HCT116 (cell line): ENCODE results near the gene SLC19A1. TPM values are rescaled to one million over a fixed set of nuclear protein-coding genes. Genes with fewer than 3 reads are reported as not detected.

ENCODE experiments used
- ATAC-seq: fragments of 200-7000 bp; cut with Tn5 transposase; 2 replicates; pipeline ENCODE4 v1.9.1; 2020; ENCODE audit warnings: mild to moderate bottlenecking, moderate library complexity
- BruUV-seq: library from RNA; stranded (reverse); fragments of 400-500 nt; replicated peaks from 2 replicates; lab custom pipeline; 2021; lab: Mats Ljungman, UMichigan
- CTCF ChIA-PET: fragments of 300-600 bp; sonication (Branson Sonifier 250); formaldehyde crosslinking; loops from one replicate; lab custom pipeline; 2021; ENCODE audit warnings: antibody characterized with exemption; lab: Charles Lee
- POLR2A ChIA-PET: fragments of 300-600, 350-600 bp; sonication (Branson Sonifier 250); formaldehyde crosslinking; loops from one replicate; lab custom pipeline; 2021; ENCODE audit warnings: antibody characterized with exemption; lab: Charles Lee
- RAD21 ChIA-PET, 2 experiments: fragments of 300-600 bp; sonication (Branson Sonifier 250); formaldehyde crosslinking; loops; one replicate each; lab custom pipeline; 2023; ENCODE audit warnings: low total read pairs in 2 of 2; ENCODE audit not compliant: uncharacterized antibody in 2 of 2, unreplicated experiment in 2 of 2, low non-redundant PET in 1 of 2; lab: Charles Lee
- DNase-seq: peaks from one replicate; pipeline ENCODE4 v3.0.0-alpha.2; 2010; ENCODE audit warnings: low read depth, low spot score
- H2AFZ ChIP-seq: fragments of 200-600 bp; shearing (Covaris generic), sonication (generic); 2 replicates; pipeline ENCODE4 v1.6.1; 2017; ENCODE audit warnings: low read depth, mixed run types, mixed read lengths, antibody characterized with exemption, low read length; ENCODE audit not compliant: poor library complexity, severe bottlenecking
- H3K27ac ChIP-seq: 2 replicates; pipeline ENCODE4 v1.5.1; 2012; ENCODE audit warnings: low read depth, low read length
- H3K27me3 ChIP-seq: fragments of 200-600 bp; sonication (generic); 2 replicates; pipeline ENCODE4 v1.6.1; 2016; ENCODE audit warnings: mixed run types, low read length, mixed read lengths; ENCODE audit not compliant: insufficient read depth
- H3K36me3 ChIP-seq, 2 experiments: fragments of 200-500 bp in 1 of 2; fragments of 200-600 bp in 1 of 2; sonication (Bioruptor generic) in 1 of 2; sonication (generic) in 1 of 2; 2 replicates each; pipeline versions ENCODE4 v1.5.1 to v1.6.1; 2014 to 2016; ENCODE audit warnings: low read length in 2 of 2, inconsistent platforms in 1 of 2, mixed read lengths in 1 of 2, mixed run types in 1 of 2; ENCODE audit not compliant: insufficient read depth in 2 of 2, control insufficient read depth in 1 of 2
- H3K4me1 ChIP-seq, 2 experiments: fragments of 200-600 bp in 1 of 2; sonication (generic) in 1 of 2; 2 replicates each; pipeline versions ENCODE4 v1.5.1 to v1.6.1; 2012 to 2017; ENCODE audit warnings: low read length in 2 of 2, inconsistent platforms in 1 of 2, mild to moderate bottlenecking in 1 of 2, mixed read lengths in 1 of 2, mixed run types in 1 of 2, moderate library complexity in 1 of 2; ENCODE audit not compliant: insufficient read depth in 2 of 2, control insufficient read depth in 1 of 2
- H3K4me2 ChIP-seq: fragments of 200-600 bp; sonication (generic); 2 replicates; pipeline ENCODE4 v1.6.1; 2017; ENCODE audit warnings: mixed run types, low read length, mixed read lengths
- H3K4me3 ChIP-seq, 2 experiments: fragments of 200-600 bp in 1 of 2; sonication (generic) in 1 of 2; replicated peaks in 1 of 2; 2 replicates each; pipeline ENCODE4 v1.5.1; 2011 to 2016; ENCODE audit warnings: low read length in 2 of 2, control low read depth in 1 of 2, low read depth in 1 of 2, mild to moderate bottlenecking in 1 of 2, mixed read lengths in 1 of 2, mixed run types in 1 of 2
- H3K79me2 ChIP-seq: fragments of 200-600 bp; sonication (generic); 2 replicates; pipeline ENCODE4 v1.6.1; 2017; ENCODE audit warnings: mild to moderate bottlenecking, mixed run types, low read length, moderate library complexity, mixed read lengths; ENCODE audit not compliant: insufficient read depth
- H3K9ac ChIP-seq: fragments of 200-600 bp; sonication (generic); 2 replicates; pipeline ENCODE4 v1.6.1; 2016; ENCODE audit warnings: low read length, mixed read lengths
- H3K9me2 ChIP-seq: fragments of 200-600 bp; sonication (generic), shearing (Covaris generic); 2 replicates; pipeline ENCODE4 v1.6.1; 2017; ENCODE audit warnings: mixed run types, mild to moderate bottlenecking, moderate library complexity; ENCODE audit not compliant: insufficient read depth
- H3K9me3 ChIP-seq, 2 experiments: fragments of 200-500 bp in 1 of 2; fragments of 200-600 bp in 1 of 2; sonication (Bioruptor generic) in 1 of 2; sonication (generic) in 1 of 2; 2 replicates each; pipeline ENCODE4 v1.6.1; 2014 to 2017; ENCODE audit warnings: low read length in 2 of 2, mixed read lengths in 2 of 2, inconsistent platforms in 1 of 2, low read depth in 1 of 2, mild to moderate bottlenecking in 1 of 2, mixed run types in 1 of 2, moderate library complexity in 1 of 2; ENCODE audit not compliant: control insufficient read depth in 1 of 2, insufficient read depth in 1 of 2
- H4K20me1 ChIP-seq: fragments of 200-600 bp; sonication (generic), shearing (Covaris generic); 2 replicates; pipeline ENCODE4 v1.6.1; 2017; ENCODE audit warnings: mixed run types, mild to moderate bottlenecking, moderate library complexity; ENCODE audit not compliant: insufficient read depth
- ATF3 ChIP-seq: IDR thresholded peaks from 2 replicates; pipeline ENCODE4 v1.6.1; 2012
- CBX3 ChIP-seq: IDR thresholded peaks from 2 replicates; pipeline ENCODE4 v1.6.1; 2012; ENCODE audit warnings: low read depth
- CEBPB ChIP-seq: IDR thresholded peaks from 2 replicates; pipeline ENCODE4 v1.6.1; 2012; ENCODE audit warnings: low read depth
- CTCF ChIP-seq, 3 experiments: fragments of 200-600 bp in 1 of 3; sonication (generic) in 1 of 3; IDR thresholded peaks in 2 of 3; conservative IDR thresholded peaks in 1 of 3; 2 replicates each; pipeline ENCODE4 v1.5.1; 2012 to 2017; ENCODE audit warnings: low read depth in 2 of 3, low read length in 2 of 3, antibody characterized with exemption in 1 of 3, borderline replicate concordance in 1 of 3, control low read depth in 1 of 3, mild to moderate bottlenecking in 1 of 3, mixed read lengths in 1 of 3, mixed run types in 1 of 3, moderate library complexity in 1 of 3; ENCODE audit not compliant: insufficient read depth in 1 of 3
- EGR1 ChIP-seq: IDR thresholded peaks from 2 replicates; pipeline ENCODE4 v1.6.1; 2012; ENCODE audit warnings: low read depth
- EZH2 ChIP-seq: fragments of 200-600 bp; sonication (generic); IDR thresholded peaks from 2 replicates; pipeline ENCODE4 v1.6.1; 2017; ENCODE audit warnings: antibody characterized with exemption, mixed run types
- EZH2phosphoT487 ChIP-seq: fragments of 200-600 bp; IDR thresholded peaks from 2 replicates; pipeline ENCODE4 v1.6.1; 2018; ENCODE audit warnings: antibody characterized with exemption, borderline replicate concordance
- FOSL1 ChIP-seq: IDR thresholded peaks from 2 replicates; pipeline ENCODE4 v1.6.1; 2012; ENCODE audit warnings: low read depth
- JUND ChIP-seq: IDR thresholded peaks from 2 replicates; pipeline ENCODE4 v1.6.1; 2012
- POLR2A ChIP-seq: IDR thresholded peaks from 2 replicates; pipeline ENCODE4 v1.7.0; 2011; ENCODE audit warnings: borderline replicate concordance; ENCODE audit not compliant: insufficient read depth, insufficient read length; ENCODE audit errors: extremely low read depth
- REST ChIP-seq: IDR thresholded peaks from 2 replicates; pipeline ENCODE4 v1.6.1; 2012; ENCODE audit warnings: low read depth
- SIN3A ChIP-seq: IDR thresholded peaks from 2 replicates; pipeline ENCODE4 v1.6.1; 2012; ENCODE audit warnings: low read depth
- SP1 ChIP-seq: IDR thresholded peaks from 2 replicates; pipeline ENCODE4 v1.6.1; 2012; ENCODE audit warnings: low read depth
- SRF ChIP-seq: IDR thresholded peaks from 2 replicates; pipeline ENCODE4 v1.6.1; 2012; ENCODE audit warnings: low read depth
- TCF7L2 ChIP-seq: IDR thresholded peaks from 2 replicates; pipeline ENCODE4 v1.7.0; 2011; ENCODE audit warnings: borderline replicate concordance, inconsistent platforms; ENCODE audit not compliant: insufficient read depth, insufficient read length; ENCODE audit errors: extremely low read depth
- YY1 ChIP-seq: IDR thresholded peaks from 2 replicates; pipeline ENCODE4 v1.6.1; 2011; ENCODE audit warnings: low read length, low read depth, moderate library complexity, mild to moderate bottlenecking; ENCODE audit not compliant: insufficient replicate concordance; ENCODE audit errors: extremely low read depth
- ZBTB33 ChIP-seq: IDR thresholded peaks from 2 replicates; pipeline ENCODE4 v1.6.1; 2011; ENCODE audit warnings: mild to moderate bottlenecking, low read length, moderate library complexity; ENCODE audit not compliant: insufficient replicate concordance; ENCODE audit errors: extremely low read depth
- ZFX ChIP-seq: fragments of 450-650 bp; IDR thresholded peaks from 2 replicates; pipeline ENCODE4 v1.6.1; 2017
- ZNF274 ChIP-seq: fragments of 200-500 bp; sonication (Bioruptor generic); IDR thresholded peaks from 2 replicates; pipeline ENCODE4 v1.6.1; 2014; ENCODE audit warnings: mild to moderate bottlenecking, low read depth, low read length, inconsistent platforms
- intact Hi-C: fragments of 100-400 bp; cut with micrococcal nuclease; formaldehyde crosslinking; loops from 2 replicates; pipeline ENCODE4 v1.10.0; 2022
- total RNA-seq: library from RNA; stranded (reverse); gene quantifications from one replicate; pipeline ENCODE4 v1.2.1, GENCODE V29; 2021; ENCODE audit not compliant: unreplicated experiment

The SLC19A1 gene
- total RNA-seq, 1 experiment from 2014 or later, result 50.2 TPM

DNA sequence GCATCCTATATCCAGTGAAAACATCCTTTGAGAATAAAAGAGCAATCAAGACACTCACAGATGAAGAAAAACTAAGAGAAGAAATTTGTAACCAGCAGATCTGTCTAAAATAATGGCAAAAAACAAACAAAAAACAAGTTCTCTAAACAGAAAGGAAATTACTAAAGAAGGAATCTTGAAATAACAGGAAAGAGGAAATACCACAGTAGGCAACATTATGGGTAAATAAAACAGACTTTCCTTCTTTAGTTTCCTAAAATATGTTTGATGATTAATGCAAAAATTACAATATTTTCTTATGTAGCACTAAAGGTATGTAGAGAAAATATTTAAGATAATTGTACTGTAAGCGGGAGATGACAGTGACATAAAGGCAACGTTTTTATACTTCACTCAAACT, 23.5 kb downstream of the SLC19A1 start:
- no peaks in the 10 kb centered on the region for H3K4me1 ChIP-seq
- no peak overlapping the region for H3K27ac ChIP-seq
- TF ChIP-seq CEBPB, result no peak
- TF ChIP-seq FOSL1, result no peak
- no peak for TF ChIP-seq ZNF274
- TF ChIP-seq POLR2A, result no peak
- TF ChIP-seq EZH2, result no peak
- TF ChIP-seq CTCF (IDR thresholded peaks at IDR 0.05 in 2 of 3, conservative IDR thresholded peaks at IDR 0.05 in 1 of 3; ENCODE audit: borderline replicate concordance in 1 of 3, insufficient read depth in 1 of 3, low read depth in 2 of 3, low read length in 2 of 3), result no peak
- no peak for TF ChIP-seq SIN3A
- TF ChIP-seq EGR1, result no peak
- no peak for TF ChIP-seq ZFX
- no peak for TF ChIP-seq ATF3
- no peak for TF ChIP-seq REST
- no peak for TF ChIP-seq JUND
- no peak for TF ChIP-seq SRF
- no peak for TF ChIP-seq CBX3
- TF ChIP-seq EZH2phosphoT487, result no peak
- TF ChIP-seq YY1, result no peak
- no peak for TF ChIP-seq SP1
- no peak for TF ChIP-seq TCF7L2
- no peak for TF ChIP-seq ZBTB33
- H3K79me2 ChIP-seq, result peaks cover 70% of the 10 kb centered on the region
- DNase-seq (no peak), ATAC-seq (no peak)
- H3K9me2 ChIP-seq, result no peaks in the 10 kb centered on the region
- RAD21 ChIA-PET, result interaction anchor here in 1 of 2 experiments (0.6 kb wide), 1 partner anchor 107 kb away, joined by 3 read pairs; no protein-coding TSS in a partner anchor
- no peak overlapping the region for H3K4me2 ChIP-seq
- POLR2A ChIA-PET, result no interaction called here
- H3K36me3 ChIP-seq, result peaks cover 13 to 60% of the 10 kb centered on the region in 2 experiments
- CTCF ChIA-PET, result no interaction called here
- H3K9me3 ChIP-seq, result peaks cover 20 to 23% of the 10 kb centered on the region in 2 experiments; a peak in 3 of 4 replicates
- H3K9ac ChIP-seq, result no peak overlapping the region
- H3K27me3 ChIP-seq, result no peaks in the 10 kb centered on the region
- H2AFZ ChIP-seq, result no peak overlapping the region
- no TSS peak for BruUV-seq
- no peak overlapping the region for H3K4me3 ChIP-seq
- peaks cover 4% of the 10 kb centered on the region; the same call in 1 of the 2 replicates for H4K20me1 ChIP-seq
- intact Hi-C loops, result no loop called here
